ENCODE results near the gene LAMC1.
"Not testable (repeated sequence)": the region's sequence is repeated elsewhere in the genome, so short reads cannot be mapped to it uniquely, and the experiment has no call there.

The LAMC1 gene

DNA sequence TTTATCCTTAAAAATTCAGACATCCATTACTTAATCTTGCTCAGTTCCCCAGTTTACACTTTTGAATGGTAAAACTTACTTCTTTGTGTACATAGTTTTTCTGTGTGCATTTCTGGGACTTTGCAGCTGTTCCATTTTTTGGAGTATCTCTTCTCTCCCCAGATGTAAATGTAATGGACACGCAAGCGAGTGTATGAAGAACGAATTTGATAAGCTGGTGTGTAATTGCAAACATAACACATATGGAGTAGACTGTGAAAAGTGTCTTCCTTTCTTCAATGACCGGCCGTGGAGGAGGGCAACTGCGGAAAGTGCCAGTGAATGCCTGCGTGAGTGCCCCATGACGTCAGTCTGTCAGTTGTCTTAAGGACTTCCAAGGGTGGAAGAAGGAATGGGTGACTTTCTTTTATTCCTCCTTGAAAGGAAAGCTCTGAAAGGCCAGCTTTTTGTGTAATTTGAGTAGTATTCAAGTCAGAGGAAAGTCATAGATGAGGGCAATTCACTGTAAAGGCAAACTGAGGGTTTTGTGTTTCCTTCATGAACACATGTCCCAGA is 87.2 kb downstream of the LAMC1 start:
- no peak for DNase-seq

DNA sequence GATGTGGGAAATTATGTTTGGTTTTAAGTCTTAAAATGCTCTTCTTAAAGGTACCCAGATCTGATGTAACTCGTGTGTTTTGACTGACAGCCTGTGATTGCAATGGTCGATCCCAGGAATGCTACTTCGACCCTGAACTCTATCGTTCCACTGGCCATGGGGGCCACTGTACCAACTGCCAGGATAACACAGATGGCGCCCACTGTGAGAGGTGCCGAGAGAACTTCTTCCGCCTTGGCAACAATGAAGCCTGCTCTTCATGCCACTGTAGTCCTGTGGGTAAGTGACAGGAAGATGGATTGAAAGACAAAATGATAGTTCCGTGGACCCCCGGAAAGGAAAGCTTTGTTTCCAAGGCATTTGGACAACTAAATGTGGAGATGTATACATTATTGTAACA is 91.2 kb downstream of the LAMC1 start:
- DNase-seq, result peak; percentile 47

DNA sequence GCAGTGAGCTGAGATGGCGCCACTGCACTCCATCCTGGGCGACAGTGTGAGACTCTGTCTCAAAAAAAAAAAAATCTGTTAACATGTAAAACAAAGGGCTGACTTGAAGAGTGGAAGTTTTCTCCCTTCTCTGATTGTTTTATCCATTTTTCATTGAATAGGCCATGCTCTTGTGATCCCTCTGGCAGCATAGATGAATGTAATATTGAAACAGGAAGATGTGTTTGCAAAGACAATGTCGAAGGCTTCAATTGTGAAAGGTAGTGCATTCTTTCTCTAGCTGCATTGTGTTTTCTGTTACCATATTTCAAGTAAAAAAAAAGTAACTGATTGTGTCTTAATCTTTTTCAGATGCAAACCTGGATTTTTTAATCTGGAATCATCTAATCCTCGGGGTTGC is 93.2 kb downstream of the LAMC1 start:
- DNase-seq, result no peak

DNA sequence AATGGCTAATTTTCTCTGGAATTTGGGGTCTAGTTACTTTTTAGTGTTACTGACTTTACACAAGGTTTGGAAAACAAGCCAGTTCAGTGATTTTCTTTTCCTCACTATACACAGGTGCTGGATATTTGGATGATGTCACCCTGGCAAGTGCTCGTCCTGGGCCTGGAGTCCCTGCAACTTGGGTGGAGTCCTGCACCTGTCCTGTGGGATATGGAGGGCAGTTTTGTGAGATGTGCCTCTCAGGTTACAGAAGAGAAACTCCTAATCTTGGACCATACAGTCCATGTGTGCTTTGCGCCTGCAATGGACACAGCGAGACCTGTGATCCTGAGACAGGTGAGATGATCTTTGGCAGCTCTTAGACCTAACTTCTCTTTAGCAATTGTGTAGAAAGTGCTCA is 98.4 kb downstream of the LAMC1 start:
- no peak for DNase-seq

DNA sequence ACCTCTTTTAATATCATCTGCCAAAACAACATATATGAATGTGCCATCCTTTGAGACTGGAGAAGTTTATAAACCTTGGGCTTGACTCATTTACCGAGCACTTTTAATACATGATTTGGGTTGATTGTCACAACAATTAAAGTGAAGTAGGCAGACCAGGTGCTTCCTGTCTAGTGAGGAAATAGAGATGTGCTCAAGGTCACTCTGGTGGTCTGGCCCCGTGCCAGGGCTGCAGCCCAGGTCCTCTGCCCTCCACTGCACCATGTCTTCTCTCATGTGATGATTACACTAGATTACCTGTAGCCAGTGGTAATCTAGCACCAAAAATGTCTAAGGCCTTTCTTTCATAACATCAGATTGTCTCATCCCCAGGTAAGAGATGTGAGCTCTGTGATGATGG is 101.0 kb downstream of the LAMC1 start:
- DNase-seq, result no peak

DNA sequence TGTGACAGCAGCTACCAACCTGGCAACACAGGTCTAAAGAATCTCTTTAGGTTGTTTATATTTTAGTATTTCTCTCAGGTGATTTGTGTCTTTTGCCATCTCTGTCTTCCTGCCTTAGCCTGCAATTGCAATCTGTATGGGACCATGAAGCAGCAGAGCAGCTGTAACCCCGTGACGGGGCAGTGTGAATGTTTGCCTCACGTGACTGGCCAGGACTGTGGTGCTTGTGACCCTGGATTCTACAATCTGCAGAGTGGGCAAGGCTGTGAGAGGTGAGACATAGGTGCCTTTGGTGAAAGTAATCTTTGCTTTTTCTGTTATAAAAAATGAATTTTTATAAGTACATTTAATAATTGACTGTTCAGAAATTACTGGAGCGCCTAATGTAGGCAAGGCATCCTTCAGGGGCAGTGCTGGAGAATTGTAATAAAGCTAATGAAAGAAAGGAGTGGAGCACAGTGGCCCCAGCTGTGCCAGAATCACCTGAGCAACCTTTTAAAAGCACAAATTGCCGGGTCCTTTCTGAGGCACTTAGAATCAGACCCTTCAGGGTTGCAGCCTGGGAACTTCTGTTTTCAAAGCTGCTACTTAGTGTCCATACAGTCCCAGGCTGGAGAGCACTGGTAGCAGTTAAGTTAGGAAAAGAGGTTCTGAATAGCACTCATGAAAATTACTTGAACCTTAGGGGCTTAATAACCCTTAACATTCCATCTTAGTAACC is 102.2 kb downstream of the LAMC1 start:
- no peak for DNase-seq

DNA sequence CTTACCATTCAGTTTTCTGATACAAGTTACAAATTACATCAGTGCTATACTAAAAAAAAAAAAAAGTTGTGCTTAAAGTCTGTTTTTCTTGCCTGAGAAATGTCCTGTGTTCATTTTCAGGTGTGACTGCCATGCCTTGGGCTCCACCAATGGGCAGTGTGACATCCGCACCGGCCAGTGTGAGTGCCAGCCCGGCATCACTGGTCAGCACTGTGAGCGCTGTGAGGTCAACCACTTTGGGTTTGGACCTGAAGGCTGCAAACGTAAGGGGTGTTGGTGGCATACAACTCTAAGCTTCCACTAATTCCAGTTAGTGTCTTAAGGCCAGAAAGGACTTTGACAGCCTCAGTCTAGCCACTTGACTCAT is 102.8 kb downstream of the LAMC1 start:
- no peak for DNase-seq

DNA sequence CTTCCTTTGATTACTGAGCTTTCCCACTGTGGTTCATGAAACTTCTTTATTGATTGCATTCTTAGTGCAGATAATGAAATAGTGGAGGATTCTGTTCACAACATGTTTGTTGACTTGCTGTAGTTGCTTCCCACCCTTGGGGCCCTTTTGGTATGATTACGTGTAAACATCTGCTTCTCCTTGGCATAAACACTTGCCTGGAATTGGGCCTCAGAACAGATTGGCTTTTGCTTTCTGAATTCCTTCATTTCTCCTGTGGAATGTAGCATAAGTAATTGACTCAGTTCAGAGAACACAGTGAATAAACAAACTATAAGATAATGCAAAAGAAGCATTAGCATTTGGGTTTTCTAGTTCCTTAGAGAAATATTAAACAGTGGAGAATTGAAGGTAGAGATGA is 103.3 kb downstream of the LAMC1 start:
- DNase-seq, result no peak

DNA sequence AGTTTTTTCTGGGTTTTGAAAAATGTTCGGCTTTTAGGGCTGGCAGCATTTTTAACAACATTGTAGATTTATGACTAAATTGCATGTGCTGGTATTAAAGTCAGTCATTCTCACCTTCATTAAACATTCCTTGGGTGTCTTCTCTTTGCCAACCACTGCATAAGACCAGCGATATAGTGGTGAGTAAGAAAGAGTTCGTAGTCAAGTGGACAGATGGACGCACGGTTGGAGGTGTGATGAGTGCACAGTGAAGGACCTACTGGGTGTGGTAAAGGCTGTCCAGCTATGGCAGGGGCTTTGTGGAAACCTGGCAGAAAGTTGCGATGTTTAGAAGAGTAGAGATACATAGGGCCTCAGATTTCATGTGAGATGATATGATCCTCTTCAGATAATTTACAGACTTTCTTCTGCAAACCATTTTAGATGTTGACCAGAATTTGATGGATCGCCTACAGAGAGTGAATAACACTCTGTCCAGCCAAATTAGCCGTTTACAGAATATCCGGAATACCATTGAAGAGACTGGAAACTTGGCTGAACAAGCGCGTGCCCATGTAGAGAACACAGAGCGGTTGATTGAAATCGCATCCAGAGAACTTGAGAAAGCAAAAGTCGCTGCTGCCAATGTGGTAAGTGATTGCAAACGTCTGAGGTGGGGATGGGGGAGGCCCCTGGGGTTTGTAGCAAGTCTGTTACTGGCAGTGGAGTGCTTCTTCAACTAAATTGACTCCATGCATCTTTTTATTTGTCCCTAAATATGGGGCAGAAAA is 106.9 kb downstream of the LAMC1 start:
- DNase-seq, result no peak

DNA sequence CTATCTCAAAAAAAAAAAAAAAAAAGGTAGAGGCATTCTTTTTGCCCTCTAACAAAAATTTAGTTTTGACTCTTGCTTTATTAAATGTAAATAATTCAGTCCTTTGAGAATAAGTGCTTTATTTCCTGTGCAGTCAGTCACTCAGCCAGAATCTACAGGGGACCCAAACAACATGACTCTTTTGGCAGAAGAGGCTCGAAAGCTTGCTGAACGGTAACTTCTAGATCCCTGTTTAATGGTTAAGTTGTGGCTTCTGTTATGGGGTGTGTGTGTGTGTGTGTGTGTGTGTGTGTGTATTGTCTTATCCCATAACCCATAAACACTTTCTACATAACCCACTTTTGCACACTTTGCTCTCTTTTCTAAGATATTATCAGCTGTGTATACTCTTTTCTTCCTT is 107.9 kb downstream of the LAMC1 start:
- no peak for DNase-seq

DNA sequence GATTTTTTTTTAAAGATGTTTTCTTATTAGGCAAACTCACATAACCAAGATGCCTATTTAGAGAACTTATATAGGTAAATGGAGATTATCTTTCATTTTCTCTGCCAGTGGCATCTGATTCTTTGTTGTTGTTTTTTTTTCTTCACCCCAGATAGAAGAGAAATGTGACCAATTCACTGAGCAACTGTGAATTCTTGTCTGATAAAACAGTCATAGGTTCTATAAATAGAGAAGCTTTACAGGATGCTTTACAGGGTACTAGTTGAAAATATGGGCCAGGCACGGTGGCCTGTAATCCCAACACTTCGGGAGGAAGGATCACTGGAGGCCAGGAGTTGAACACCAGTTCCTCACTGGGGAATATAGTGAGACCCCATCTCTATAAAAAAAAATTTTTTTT is 112.1 kb downstream of the LAMC1 start:
- no peak for DNase-seq

DNA sequence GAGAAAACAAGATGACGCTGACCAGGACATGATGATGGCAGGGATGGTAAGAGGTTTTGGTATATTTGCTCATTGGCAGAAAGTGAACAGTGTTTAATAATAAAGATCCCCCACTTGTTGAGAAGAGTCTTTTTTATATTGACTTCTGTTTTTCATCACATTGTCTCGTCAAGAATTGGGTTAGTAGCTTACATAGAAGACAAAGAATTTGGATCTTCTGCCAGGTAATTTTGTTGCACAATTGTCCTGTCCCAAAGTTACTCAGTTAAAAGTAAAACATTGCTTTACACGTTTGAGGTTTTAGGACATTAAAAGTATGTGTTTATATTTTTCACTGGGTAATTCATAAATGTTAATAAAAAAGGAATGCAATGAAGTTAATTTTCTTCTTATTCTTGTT is 114.6 kb downstream of the LAMC1 start:
- DNase-seq, result no peak

DNA sequence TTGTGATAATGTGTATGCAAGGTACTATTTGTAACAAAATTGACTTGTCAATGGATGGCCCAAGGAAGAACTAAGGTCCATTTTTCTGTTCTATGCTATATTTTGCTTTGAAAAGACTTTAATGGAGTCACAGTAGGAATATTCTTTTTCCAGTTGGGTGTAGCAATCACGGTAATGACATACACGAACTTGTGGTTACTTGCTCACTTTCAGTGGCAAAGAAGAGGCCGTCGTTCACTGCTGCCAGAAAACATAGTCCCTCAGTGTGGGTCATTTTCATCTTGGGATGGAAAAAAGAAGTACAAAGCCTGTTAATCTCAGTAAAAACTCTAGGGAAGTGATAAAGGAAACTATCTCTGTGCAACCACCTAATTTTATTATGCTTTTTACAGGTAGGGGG is 115.1 kb downstream of the LAMC1 start:
- DNase-seq, result no peak

DNA sequence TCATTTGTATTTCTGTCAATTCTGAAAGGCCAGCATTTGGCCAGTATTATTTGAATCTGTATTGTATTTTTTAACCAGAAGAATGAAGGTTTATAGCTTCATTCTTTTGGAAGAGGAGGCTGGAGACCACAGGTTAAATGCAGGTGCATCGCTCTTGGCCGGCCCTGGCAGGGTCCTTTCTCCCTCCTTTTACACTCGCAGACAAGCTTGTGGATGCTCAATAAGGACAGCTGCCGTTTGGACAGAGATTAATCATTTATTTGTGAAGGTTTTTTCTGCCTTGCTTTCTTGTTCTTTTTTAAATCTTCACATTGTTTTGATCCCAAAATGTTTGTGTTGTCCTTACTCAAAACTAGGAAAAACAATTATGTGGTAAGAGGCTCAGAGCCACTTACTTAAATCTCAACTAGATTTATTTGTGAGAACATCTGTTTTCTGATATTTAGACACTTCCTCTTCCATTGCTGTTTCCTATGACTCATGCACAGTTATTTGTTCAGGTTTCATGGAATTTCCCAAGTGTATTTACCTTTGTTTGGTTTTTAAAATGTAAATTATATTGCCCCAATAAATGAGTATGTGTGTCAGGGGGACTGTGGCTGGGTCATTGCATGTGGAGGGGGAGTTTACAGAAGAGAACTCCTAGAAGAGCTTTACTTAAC is 116.2 kb downstream of the LAMC1 start:
- DNase-seq, result no peak

DNA sequence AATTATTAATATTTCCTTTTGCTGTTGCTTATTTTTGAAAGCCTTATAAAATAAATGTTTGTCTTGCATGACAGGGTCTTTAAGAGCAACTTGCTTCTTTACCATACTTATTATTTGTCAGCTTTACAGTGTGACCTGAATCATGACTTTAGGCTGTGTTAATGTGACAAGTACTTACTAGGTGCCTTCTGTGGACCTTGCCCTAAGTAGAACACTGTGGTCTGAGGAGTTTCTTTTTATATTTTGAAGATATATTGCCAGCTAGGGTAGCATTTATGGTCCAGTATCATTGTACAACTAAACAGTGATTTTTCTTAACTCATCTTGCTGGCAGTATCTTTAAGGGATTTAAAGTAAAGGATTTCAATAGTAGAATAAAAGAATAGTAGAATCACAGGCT is 117.4 kb downstream of the LAMC1 start:
- DNase-seq, result no peak

DNA sequence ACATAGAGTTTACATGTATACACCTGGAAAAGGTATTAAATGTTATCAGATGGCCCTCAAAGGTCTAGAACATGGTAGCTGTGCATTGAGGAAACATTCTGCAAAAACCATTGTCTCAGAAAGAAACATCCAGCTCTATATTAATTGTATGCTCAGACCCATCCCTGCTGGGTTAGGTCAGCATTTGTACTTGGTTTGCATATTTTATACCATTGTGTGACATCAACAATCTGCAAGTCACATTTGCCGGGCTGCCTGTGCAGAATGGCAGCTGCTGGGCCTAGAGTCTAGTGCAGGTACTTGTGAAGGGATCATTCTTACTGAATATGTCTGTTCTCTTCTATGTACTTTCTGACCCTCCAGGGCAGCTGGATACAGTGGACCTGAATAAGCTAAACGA is 119.0 kb downstream of the LAMC1 start:
- no peak for DNase-seq

DNA sequence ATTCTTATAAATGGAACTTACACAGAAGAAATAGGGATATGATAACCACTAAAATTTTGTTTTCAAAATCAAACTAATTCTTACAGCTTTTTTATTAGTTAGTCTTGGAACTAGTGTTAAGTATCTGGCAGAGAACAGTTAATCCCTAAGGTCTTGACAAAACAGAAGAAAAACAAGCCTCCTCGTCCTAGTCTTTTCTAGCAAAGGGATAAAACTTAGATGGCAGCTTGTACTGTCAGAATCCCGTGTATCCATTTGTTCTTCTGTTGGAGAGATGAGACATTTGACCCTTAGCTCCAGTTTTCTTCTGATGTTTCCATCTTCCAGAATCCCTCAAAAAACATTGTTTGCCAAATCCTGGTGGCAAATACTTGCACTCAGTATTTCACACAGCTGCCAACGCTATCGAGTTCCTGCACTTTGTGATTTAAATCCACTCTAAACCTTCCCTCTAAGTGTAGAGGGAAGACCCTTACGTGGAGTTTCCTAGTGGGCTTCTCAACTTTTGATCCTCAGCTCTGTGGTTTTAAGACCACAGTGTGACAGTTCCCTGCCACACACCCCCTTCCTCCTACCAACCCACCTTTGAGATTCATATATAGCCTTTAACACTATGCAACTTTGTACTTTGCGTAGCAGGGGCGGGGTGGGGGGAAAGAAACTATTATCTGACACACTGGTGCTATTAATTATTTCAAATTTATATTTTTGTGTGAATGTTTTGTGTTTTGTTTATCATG is 120.5 kb downstream of the LAMC1 start:
- no peak for DNase-seq

DNA sequence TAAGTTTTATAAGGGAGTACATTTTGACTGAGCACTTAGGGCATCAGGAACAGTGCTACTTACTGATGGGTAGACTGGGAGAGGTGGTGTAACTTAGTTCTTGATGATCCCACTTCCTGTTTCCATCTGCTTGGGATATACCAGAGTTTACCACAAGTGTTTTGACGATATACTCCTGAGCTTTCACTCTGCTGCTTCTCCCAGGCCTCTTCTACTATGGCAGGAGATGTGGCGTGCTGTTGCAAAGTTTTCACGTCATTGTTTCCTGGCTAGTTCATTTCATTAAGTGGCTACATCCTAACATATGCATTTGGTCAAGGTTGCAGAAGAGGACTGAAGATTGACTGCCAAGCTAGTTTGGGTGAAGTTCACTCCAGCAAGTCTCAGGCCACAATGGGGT is 121.5 kb downstream of the LAMC1 start:
- DNase-seq, result no peak

DNA sequence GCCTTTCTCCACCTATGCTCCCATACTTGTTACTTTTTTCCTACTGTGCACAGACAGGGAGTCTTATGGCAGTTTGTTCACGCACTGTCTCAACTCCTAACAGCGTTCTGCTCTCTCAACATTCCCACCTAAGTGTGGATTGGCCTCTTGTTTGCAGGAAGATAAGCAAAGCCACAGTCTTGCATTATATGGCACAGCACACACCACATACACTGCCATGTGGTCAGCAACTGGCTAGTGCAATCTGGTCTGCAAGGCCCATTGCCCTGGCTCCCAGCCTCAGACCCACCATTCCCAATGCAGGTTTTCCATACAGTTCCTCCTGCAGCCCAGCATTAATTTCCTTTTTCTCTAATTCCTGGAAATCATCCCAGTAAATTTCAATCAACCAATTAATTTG is 124.5 kb downstream of the LAMC1 start:
- DNase-seq, result no peak

DNA sequence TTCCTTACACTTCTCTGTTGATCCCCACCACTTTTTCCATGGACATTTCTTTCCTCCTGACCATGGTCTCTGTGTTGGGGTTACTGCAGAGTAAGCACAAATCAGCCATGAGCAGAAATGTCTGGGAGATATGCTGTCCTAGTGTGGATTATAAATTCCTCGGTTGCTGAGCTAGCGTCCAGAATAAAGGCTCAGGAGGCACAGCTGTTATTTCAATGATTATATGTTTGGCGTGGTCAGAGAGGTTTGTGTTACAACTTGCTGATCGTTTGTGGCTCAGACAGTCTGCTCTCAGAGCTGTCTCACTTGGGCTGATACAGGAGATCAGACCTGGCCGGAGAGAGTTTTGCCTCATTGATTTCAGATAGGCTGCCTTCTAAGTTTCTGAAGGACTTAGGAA is 125.4 kb downstream of the LAMC1 start:
- peak; percentile 42 for DNase-seq

DNA sequence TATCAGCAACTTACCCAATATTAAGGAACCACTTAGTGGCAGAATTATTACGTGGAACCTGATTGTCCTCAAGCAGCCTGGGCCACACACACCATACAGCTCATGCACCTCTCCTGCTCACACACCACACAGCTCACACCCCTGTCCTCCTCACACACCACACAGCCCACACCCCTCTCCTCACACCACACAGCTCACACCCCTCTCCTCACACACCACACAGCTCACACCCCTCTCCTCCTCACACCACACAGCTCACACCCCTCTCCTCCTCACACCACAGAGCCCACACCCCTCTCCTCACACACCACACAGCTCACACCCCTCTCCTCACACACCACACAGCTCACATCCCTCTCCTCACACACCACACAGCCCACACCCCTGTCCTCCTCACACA is 126.1 kb downstream of the LAMC1 start:
- no peak for DNase-seq

DNA sequence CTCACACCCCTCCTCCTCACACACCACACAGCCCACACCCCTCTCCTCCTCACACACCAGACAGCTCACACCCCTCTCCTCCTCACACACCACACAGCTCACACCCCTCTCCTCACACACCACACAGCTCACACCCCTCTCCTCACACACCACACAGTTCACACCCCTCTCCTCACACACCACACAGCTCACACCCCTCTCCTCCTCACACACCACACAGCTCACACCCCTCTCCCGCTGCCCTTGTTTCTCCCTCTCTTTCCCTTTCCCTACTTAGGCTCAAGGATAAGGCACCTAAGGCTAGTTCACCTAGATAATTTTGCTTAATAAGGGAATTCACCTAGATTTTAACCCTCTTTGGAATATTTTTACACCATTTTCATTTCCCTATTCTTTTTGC is 126.8 kb downstream of the LAMC1 start:
- not testable (repeated sequence) for DNase-seq

DNA sequence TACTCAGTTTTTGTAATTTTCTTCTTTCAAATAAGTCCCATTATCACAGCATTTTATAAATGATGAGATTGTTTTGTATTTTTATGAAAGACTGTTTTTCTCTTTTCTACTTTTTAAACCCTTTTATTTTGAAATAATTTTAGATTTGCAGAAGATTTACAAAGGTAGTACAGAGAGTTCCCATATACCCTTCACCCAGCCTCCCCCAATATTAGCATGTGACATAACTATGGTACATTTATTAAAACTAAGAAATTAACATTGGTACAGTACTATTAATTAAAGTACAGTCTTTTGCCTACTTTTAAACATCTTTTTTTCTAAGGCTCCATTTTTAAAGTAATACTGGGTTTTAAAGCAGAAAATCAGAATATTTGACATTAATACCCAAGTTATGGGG is 127.2 kb downstream of the LAMC1 start:
- DNase-seq, result no peak

Data from NCI-H82 (cell line).